ENCODE measurements around the gene DISC1.
"Not testable (repeated sequence)": the region's sequence is repeated elsewhere in the genome, so short reads cannot be mapped to it uniquely, and the experiment has no call there.

The DISC1 gene

GRCh38 chr1:231731268-231731667 is 104.7 kb downstream of the DISC1 start:
- no peak for DNase-seq (ENCODE audit: low spot score)

GRCh38 chr1:231733063-231733462 is 106.5 kb downstream of the DISC1 start:
- DNase-seq (ENCODE audit: low spot score), result no peak

- DNase-seq (ENCODE audit: low spot score), result no peak
These were observed 107.1 kb downstream of the DISC1 start for GRCh38 chr1:231733672-231734071.

GRCh38 chr1:231734417-231734816 is 107.8 kb downstream of the DISC1 start:
- DNase-seq (ENCODE audit: low spot score), result no peak

- no peak for DNase-seq (ENCODE audit: low spot score)
These were observed 108.8 kb downstream of the DISC1 start for GRCh38 chr1:231735411-231735810.

GRCh38 chr1:231735941-231736340 is 109.4 kb downstream of the DISC1 start:
- no peak for DNase-seq (ENCODE audit: low spot score)

- no peak for DNase-seq (ENCODE audit: low spot score)
These were observed 109.9 kb downstream of the DISC1 start for GRCh38 chr1:231736464-231736863.

- DNase-seq (ENCODE audit: low spot score), result no peak
These were observed 112.0 kb downstream of the DISC1 start for GRCh38 chr1:231738554-231738953.

- DNase-seq (ENCODE audit: low spot score), result no peak
These were observed 117.4 kb downstream of the DISC1 start for GRCh38 chr1:231743966-231744365.

GRCh38 chr1:231748760-231749415 is 122.3 kb downstream of the DISC1 start:
- no peak for DNase-seq (ENCODE audit: low spot score)

- no peak for DNase-seq (ENCODE audit: low spot score)
These were observed 123.7 kb downstream of the DISC1 start for GRCh38 chr1:231750296-231750695.

- no peak for DNase-seq (ENCODE audit: low spot score)
These were observed 124.3 kb downstream of the DISC1 start for GRCh38 chr1:231750818-231751362.

GRCh38 chr1:231751415-231751814 is 124.8 kb downstream of the DISC1 start:
- DNase-seq (ENCODE audit: low spot score), result no peak

- DNase-seq (ENCODE audit: low spot score), result no peak
These were observed 126.7 kb downstream of the DISC1 start for GRCh38 chr1:231753313-231753712.

- no peak for DNase-seq (ENCODE audit: low spot score)
These were observed 130.5 kb downstream of the DISC1 start for GRCh38 chr1:231757101-231757404.

GRCh38 chr1:231757759-231758158 is 131.2 kb downstream of the DISC1 start:
- no peak for DNase-seq (ENCODE audit: low spot score)

GRCh38 chr1:231761252-231761651 is 134.7 kb downstream of the DISC1 start:
- no peak for DNase-seq (ENCODE audit: low spot score)

GRCh38 chr1:231761747-231762541 is 135.4 kb downstream of the DISC1 start:
- DNase-seq (ENCODE audit: low spot score), result no peak

GRCh38 chr1:231763456-231763855 is 136.9 kb downstream of the DISC1 start:
- no peak for DNase-seq (ENCODE audit: low spot score)

GRCh38 chr1:231765825-231766224 is 139.2 kb downstream of the DISC1 start:
- not testable (repeated sequence) for DNase-seq (ENCODE audit: low spot score)

- DNase-seq (ENCODE audit: low spot score), result no peak
These were observed 140.9 kb downstream of the DISC1 start for GRCh38 chr1:231767471-231767870.

GRCh38 chr1:231768416-231768815 is 141.8 kb downstream of the DISC1 start:
- no peak for DNase-seq (ENCODE audit: low spot score)

- no peak for DNase-seq (ENCODE audit: low spot score)
These were observed 144.1 kb downstream of the DISC1 start for GRCh38 chr1:231770506-231771175.

Measured in putamen (tissue), 1 donor.